ENCODE results near the gene CPED1.

Gene CPED1

GRCh38 chr7:121334875-121335648 is 346.6 kb downstream of the CPED1 start:
- no peak for DNase-seq

- no peak for DNase-seq
Observed at GRCh38 chr7:121336579-121336978, 348.1 kb downstream of the CPED1 start.

GRCh38 chr7:121337398-121337797 is 348.9 kb downstream of the CPED1 start:
- DNase-seq: no peak

GRCh38 chr7:121339082-121339481 is 350.6 kb downstream of the CPED1 start:
- DNase-seq: no peak

GRCh38 chr7:121341933-121342332 is 353.4 kb downstream of the CPED1 start:
- DNase-seq: no peak

- no peak for DNase-seq
Observed at GRCh38 chr7:121342631-121343030, 354.1 kb downstream of the CPED1 start.

GRCh38 chr7:121343302-121343701 is 354.8 kb downstream of the CPED1 start:
- DNase-seq: no peak

- DNase-seq: no peak
Observed at GRCh38 chr7:121344093-121344492, 355.6 kb downstream of the CPED1 start.

- no peak for DNase-seq
Observed at GRCh38 chr7:121344497-121344896, 356.0 kb downstream of the CPED1 start.
